Choroid plexus epithelial cell (primary cell): ENCODE results near the gene C17orf50.

ENCODE experiments used
- DNase-seq: peaks from one replicate; pipeline ENCODE4 v3.0.0-alpha.2; 2010; ENCODE audit warnings: low read depth
- H3K4me3 ChIP-seq: 2 replicates; pipeline ENCODE4 v1.5.1; 2011; ENCODE audit warnings: low read depth, mild to moderate bottlenecking, control low read depth, low read length, moderate library complexity
- TF ChIP-seq, protein P1 (sequence below): conservative IDR thresholded peaks from 2 replicates; pipeline ENCODE4 v1.5.1; 2011; ENCODE audit warnings: low read depth, mild to moderate bottlenecking, control low read depth, inconsistent platforms, low read length, moderate library complexity

The C17orf50 gene

GRCh38 chr17:35804658-35805192, 44.0 kb downstream of the C17orf50 start:
- peak; percentile 98 for DNase-seq
- H3K4me3 ChIP-seq = no peak overlapping the region

DNA sequence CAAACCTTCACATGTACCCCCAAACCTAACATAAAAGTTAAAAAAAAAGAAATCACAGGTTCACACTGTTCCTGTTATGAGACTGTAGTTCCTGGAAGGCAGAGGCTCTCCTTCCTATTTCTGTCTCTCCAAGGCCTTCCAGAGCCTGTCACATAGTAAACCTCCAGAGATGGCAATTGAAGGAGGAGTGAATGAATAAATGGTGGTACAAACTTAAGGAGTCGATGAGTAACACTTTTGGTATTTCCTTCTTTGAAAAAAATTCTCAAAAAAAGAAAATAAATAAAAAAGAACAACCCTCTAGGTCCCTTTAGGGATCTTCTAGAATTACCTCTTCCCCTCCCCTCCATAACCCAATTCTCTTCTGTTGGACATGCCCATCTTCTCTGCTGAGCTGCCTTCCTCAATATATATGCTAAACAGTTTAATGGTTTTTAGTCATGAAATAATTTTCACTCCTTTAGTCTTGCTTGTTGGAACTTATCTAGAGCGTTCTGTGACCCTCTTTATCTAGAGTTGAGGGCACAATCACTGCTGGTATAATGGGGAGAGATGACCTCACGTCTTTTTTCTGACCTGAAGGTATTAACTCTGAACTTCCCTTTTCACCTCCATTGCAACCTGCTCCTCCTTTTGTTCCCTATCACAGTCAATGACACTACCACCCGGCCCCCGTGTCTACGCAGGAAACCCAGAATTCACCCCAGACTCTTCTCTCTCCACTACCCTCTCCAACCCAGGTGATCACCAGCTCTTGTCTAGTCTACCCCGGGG, 46.9 kb downstream of the C17orf50 start:
- H3K4me3 ChIP-seq = no peak overlapping the region
- TF ChIP-seq, protein P1, sequence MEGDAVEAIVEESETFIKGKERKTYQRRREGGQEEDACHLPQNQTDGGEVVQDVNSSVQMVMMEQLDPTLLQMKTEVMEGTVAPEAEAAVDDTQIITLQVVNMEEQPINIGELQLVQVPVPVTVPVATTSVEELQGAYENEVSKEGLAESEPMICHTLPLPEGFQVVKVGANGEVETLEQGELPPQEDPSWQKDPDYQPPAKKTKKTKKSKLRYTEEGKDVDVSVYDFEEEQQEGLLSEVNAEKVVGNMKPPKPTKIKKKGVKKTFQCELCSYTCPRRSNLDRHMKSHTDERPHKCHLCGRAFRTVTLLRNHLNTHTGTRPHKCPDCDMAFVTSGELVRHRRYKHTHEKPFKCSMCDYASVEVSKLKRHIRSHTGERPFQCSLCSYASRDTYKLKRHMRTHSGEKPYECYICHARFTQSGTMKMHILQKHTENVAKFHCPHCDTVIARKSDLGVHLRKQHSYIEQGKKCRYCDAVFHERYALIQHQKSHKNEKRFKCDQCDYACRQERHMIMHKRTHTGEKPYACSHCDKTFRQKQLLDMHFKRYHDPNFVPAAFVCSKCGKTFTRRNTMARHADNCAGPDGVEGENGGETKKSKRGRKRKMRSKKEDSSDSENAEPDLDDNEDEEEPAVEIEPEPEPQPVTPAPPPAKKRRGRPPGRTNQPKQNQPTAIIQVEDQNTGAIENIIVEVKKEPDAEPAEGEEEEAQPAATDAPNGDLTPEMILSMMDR = no peak

More at GRCh38 chr17:35804658-35805192, 44.0 kb downstream of the C17orf50 start:
- TF ChIP-seq, protein P1 = peak; percentile 99

GRCh38 chr17:35808240-35808961, 47.7 kb downstream of the C17orf50 start:
- H3K4me3 ChIP-seq = peak overlapping the region; percentile 99
- peak; percentile 44 for DNase-seq
- TF ChIP-seq, protein P1 = no peak

More for the DNA sequence above, 46.9 kb downstream of the C17orf50 start:
- peak; percentile 65 for DNase-seq

- peak within 1 kb of the TSS; percentile 99 for H3K4me3 ChIP-seq
- DNase-seq = peak; percentile 99
- TF ChIP-seq, protein P1 = peak; percentile 91
Measured at GRCh38 chr17:35808962-35809854, 48.5 kb downstream of the C17orf50 start, which contains the start of gene TAF15. TSS of gene TAF15 (plus strand) at chr17:35809484. CDS start at chr17:35809570, 86 bp downstream.

DNA sequence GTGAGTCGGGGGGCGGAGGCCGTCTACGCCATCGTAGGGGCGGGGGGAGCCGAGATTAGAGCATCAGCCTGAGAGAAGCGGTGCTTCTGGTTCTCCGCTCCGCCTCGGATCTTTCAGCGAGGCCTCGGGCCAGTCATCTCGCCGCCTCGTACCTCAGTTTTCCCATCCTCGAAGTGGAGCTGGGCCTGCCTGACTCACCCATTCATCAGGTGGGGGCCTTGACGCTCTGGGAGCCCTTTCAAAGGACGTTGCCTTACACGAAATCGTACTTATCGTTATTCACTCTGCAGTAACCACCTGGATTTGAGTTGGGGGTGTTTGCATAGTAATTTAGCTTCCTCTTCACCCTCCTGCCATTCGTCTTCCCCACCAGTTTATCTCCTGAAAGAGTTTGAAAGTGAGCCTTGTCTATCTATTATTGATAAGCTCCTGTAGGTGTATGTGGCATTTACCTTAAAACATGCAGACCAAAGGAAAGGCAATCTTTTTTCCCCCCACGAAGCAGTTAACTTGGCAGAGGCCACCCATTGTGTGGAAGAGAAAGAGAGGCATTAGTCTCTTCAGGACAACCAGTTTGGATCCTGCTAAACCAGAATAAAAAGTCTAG, 49.3 kb downstream of the C17orf50 start:
- no peak for DNase-seq
- peak overlapping the region; percentile 99 for H3K4me3 ChIP-seq
- TF ChIP-seq, protein P1 = no peak

DNA sequence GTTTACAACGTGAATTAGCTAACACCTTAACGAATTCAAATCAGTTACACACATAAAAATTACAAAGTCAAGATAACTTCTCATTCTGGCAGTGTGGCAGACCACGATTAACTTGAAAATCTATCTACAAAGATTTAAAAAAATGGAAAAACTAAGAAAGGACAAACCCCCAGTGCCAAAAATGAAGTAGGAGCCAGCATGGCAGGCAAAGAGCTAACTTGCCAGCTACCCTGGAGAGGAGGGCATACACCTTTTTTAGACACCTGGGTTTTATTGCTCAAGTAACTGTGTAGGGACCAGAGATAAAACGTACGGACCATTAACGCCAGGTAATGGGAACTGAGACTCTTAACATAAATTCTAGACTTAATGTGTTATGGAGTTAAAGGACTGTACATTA, 51.1 kb downstream of the C17orf50 start:
- H3K4me3 ChIP-seq = no peak overlapping the region
- TF ChIP-seq, protein P1 = no peak
- DNase-seq = no peak
